Epithelial cell of esophagus (primary cell): Measurements from ENCODE around the gene RNF130.
"Not testable (repeated sequence)": the region's sequence is repeated elsewhere in the genome, so short reads cannot be mapped to it uniquely, and the experiment has no call there.

Experiments
- DNase-seq: peaks from one replicate; pipeline ENCODE4 v3.0.0; 2010; ENCODE audit warnings: low read depth
- H3K4me3 ChIP-seq: 2 replicates; pipeline ENCODE4 v1.5.1; 2011; ENCODE audit warnings: mild to moderate bottlenecking, low read length, control low read depth
- TF ChIP-seq, protein P1 (sequence below): IDR thresholded peaks from 2 replicates; pipeline ENCODE4 v1.5.1; 2011; ENCODE audit warnings: low read depth, mild to moderate bottlenecking, low read length, control low read depth, inconsistent platforms; ENCODE audit not compliant: insufficient read depth; ENCODE audit errors: missing control alignments

RNF130 gene

DNA sequence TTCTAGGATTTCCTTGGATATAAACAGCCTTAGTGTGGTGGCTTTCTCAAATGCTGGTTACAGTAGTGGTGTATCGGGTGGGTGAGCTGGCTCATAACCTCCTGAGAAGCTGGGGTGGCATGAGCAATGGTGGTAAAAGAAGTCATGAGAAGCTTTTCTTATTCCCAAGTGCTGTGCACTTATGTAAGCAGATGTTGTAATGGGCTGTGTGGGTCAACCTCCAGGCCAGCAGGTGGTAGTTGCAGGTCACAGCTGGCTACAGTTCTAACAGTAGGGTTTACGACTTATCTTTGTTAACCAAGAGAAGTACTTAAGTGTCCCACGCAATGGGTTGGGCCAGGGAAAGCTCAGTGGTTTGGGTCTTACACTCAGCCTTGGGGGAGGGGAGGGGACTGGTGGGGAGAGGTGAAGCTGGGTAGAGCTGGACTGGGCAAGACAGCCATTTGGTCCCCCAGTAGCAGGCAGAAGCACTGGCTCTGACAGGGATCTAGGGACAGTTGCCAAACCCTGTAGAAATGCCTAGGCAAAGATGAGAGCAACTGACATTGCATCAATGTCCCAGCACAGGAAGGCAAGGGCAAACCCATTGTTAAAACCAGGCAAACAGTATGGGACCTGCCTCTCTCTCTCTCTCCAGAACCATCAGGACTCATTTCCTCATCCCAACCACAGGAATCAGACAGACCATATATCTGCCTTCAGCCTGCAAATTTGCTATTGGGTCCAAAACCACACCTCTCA is 76.8 kb downstream of the RNF130 start:
- H3K4me3 ChIP-seq, result no peak overlapping the region
- no peak for DNase-seq
- TF ChIP-seq, protein P1, sequence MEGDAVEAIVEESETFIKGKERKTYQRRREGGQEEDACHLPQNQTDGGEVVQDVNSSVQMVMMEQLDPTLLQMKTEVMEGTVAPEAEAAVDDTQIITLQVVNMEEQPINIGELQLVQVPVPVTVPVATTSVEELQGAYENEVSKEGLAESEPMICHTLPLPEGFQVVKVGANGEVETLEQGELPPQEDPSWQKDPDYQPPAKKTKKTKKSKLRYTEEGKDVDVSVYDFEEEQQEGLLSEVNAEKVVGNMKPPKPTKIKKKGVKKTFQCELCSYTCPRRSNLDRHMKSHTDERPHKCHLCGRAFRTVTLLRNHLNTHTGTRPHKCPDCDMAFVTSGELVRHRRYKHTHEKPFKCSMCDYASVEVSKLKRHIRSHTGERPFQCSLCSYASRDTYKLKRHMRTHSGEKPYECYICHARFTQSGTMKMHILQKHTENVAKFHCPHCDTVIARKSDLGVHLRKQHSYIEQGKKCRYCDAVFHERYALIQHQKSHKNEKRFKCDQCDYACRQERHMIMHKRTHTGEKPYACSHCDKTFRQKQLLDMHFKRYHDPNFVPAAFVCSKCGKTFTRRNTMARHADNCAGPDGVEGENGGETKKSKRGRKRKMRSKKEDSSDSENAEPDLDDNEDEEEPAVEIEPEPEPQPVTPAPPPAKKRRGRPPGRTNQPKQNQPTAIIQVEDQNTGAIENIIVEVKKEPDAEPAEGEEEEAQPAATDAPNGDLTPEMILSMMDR, result no peak

DNA sequence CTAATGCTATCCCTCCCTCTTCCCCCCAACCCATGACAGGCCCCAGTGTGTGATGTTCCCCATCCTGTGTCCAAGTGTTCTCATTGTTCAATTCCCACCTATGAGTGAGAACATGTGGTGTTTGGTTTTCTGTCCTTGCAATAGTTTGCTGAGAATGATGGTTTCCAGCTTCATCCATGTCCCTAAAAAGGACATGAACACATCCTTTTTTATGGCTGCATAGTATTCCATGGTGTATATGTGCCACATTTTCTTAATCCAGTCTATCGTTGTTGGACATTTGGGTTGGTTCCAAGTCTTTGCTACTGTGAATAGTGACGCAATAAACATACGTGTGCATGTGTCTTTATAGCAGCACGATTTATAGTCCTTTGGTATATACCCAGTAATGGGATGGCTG is 78.7 kb downstream of the RNF130 start:
- H3K4me3 ChIP-seq, DNase-seq: not testable (repeated sequence)

GRCh38 chr5:179991106-179991505 is 80.5 kb downstream of the RNF130 start:
- no peak overlapping the region for H3K4me3 ChIP-seq
- DNase-seq, result peak; percentile 36
- TF ChIP-seq, protein P1, result no peak

DNA sequence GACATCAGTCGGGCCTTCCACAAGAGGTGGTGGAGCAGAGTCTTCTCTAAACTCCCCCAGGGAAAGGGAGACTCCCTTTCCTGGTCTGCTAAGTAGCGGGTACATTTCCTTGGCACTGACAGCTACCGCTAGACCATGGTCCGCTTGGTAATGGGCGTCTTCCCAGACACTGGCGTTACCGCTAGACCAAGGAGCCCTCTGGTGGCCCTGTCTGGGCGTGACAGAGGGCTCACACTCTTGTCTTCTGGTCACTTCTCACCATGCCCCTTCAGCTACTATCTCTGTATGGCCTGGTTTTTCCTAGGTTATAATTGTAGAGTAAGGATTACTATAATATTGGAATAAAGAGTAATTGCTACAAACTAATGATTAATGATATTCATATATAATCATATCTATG is 81.0 kb downstream of the RNF130 start:
- H3K4me3 ChIP-seq, DNase-seq: not testable (repeated sequence)

GRCh38 chr5:179986328-179986727 is 85.2 kb downstream of the RNF130 start:
- TF ChIP-seq, protein P1, result no peak
- DNase-seq, result peak; percentile 24
- H3K4me3 ChIP-seq, result no peak overlapping the region

GRCh38 chr5:179981636-179982035 is 89.9 kb downstream of the RNF130 start:
- no peak for DNase-seq
- no peak overlapping the region for H3K4me3 ChIP-seq
- TF ChIP-seq, protein P1, result no peak

- TF ChIP-seq, protein P1, result no peak
- no peak overlapping the region for H3K4me3 ChIP-seq
- DNase-seq, result no peak
Measured at GRCh38 chr5:179980767-179981166, 90.8 kb downstream of the RNF130 start.

GRCh38 chr5:179978792-179979191 is 92.8 kb downstream of the RNF130 start:
- no peak for DNase-seq
- TF ChIP-seq, protein P1, result no peak
- H3K4me3 ChIP-seq, result no peak overlapping the region
